Liver (tissue), 3 donors: ENCODE results near the gene NUDT14.

Experiments
- ATF3 ChIP-seq: IDR thresholded peaks from 2 replicates; pipeline ENCODE4 v1.6.1; 2016; ENCODE audit warnings: antibody characterized with exemption
- CTCF ChIP-seq: fragments of 150-350 bp; IDR thresholded peaks from 2 replicates; pipeline ENCODE4 v1.5.1; 2017; ENCODE audit warnings: improper control_type of control experiment, low read depth, low read length; ENCODE audit not compliant: missing input control
- FOXA1 ChIP-seq: IDR thresholded peaks from 2 replicates; pipeline ENCODE4 v1.6.1; 2016; ENCODE audit warnings: antibody characterized with exemption
- HNF4G ChIP-seq: IDR thresholded peaks from 2 replicates; pipeline ENCODE4 v1.6.1; 2016; ENCODE audit warnings: antibody characterized with exemption
- JUND ChIP-seq, 2 donors: IDR thresholded peaks; 2 replicates each; pipeline ENCODE4 v1.6.1; 2016; ENCODE audit warnings: antibody characterized with exemption in 2 of 2
- RAD21 ChIP-seq, 2 donors: IDR thresholded peaks; 2 replicates each; pipeline ENCODE4 v1.6.1; 2016; ENCODE audit warnings: antibody characterized with exemption in 2 of 2, mild to moderate bottlenecking in 2 of 2
- TAF1 ChIP-seq: conservative IDR thresholded peaks from 2 replicates; pipeline ENCODE4 v1.6.1; 2016; ENCODE audit warnings: antibody characterized with exemption, mild to moderate bottlenecking
- TF ChIP-seq, protein P1 (sequence below): IDR thresholded peaks from 2 replicates; pipeline ENCODE4 v1.6.1; 2016; ENCODE audit warnings: antibody characterized with exemption
- donor health status: healthy.
- donor health status: healthy.

- TF ChIP-seq CTCF (no peak), TAF1 (no peak), FOXA1 (no peak), RAD21 (IDR thresholded peaks at IDR 0.05) (no peak), ATF3 (no peak), HNF4G (no peak), JUND (IDR thresholded peaks at IDR 0.05) (no peak)
- TF ChIP-seq, protein P1, sequence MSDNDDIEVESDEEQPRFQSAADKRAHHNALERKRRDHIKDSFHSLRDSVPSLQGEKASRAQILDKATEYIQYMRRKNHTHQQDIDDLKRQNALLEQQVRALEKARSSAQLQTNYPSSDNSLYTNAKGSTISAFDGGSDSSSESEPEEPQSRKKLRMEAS, result no peak
Observed at GRCh38 chr14:105143451-105144025, 37.6 kb downstream of the NUDT14 start.
